DOHH2 (cell line): Measurements from ENCODE around the gene S100A11.

ENCODE experiments used
- H3F3A ChIP-seq: fragments of 200-600 bp; sonication (generic), shearing (Covaris generic); 2 replicates; pipeline ENCODE4 v1.6.0; 2016; ENCODE audit warnings: antibody characterized with exemption, mild to moderate bottlenecking; ENCODE audit not compliant: control insufficient read depth, insufficient read depth
- H3K27ac ChIP-seq: fragments of 200-600 bp; sonication (generic); 2 replicates; pipeline ENCODE4 v1.5.1; 2014; ENCODE audit warnings: low read depth, mild to moderate bottlenecking, low read length, moderate library complexity
- H3K27me3 ChIP-seq: fragments of 200-600 bp; sonication (generic); 2 replicates; pipeline ENCODE4 v1.6.1; 2014; ENCODE audit warnings: mild to moderate bottlenecking, low read length, mixed read lengths; ENCODE audit not compliant: control insufficient read depth
- H3K36me3 ChIP-seq: fragments of 200-600 bp; sonication (generic); 2 replicates; pipeline ENCODE4 v1.6.1; 2014; ENCODE audit warnings: mild to moderate bottlenecking, low read length, moderate library complexity, mixed read lengths; ENCODE audit not compliant: control insufficient read depth
- H3K4me1 ChIP-seq: fragments of 200-600 bp; sonication (generic); 2 replicates; pipeline ENCODE4 v1.6.1; 2014; ENCODE audit warnings: mild to moderate bottlenecking, low read length, mixed read lengths; ENCODE audit not compliant: control insufficient read depth
- H3K4me2 ChIP-seq: fragments of 200-600 bp; sonication (generic); 2 replicates; pipeline ENCODE4 v1.6.0; 2014; ENCODE audit warnings: mild to moderate bottlenecking, low read length, moderate library complexity
- H3K4me3 ChIP-seq: fragments of 200-600 bp; sonication (generic); 2 replicates; pipeline ENCODE4 v1.5.1; 2014; ENCODE audit warnings: mild to moderate bottlenecking, low read length, mixed read lengths
- H3K79me2 ChIP-seq: fragments of 200-600 bp; sonication (generic); 2 replicates; pipeline ENCODE4 v1.6.1; 2014; ENCODE audit warnings: mild to moderate bottlenecking, low read length, mixed read lengths; ENCODE audit not compliant: control insufficient read depth
- H3K9me2 ChIP-seq: fragments of 200-600 bp; sonication (generic); replicated peaks from 2 replicates; pipeline ENCODE4 v1.6.1; 2014; ENCODE audit warnings: mild to moderate bottlenecking, low read length, mixed read lengths; ENCODE audit not compliant: control insufficient read depth
- H3K9me3 ChIP-seq: fragments of 200-600 bp; sonication (generic); 2 replicates; pipeline ENCODE4 v1.6.1; 2014; ENCODE audit warnings: antibody characterized with exemption, low read length, mixed read lengths; ENCODE audit not compliant: control insufficient read depth, insufficient read depth
- H4K20me1 ChIP-seq: fragments of 200-600 bp; sonication (generic); 2 replicates; pipeline ENCODE4 v1.6.0; 2014; ENCODE audit warnings: low read depth, mild to moderate bottlenecking, antibody characterized with exemption, low read length, moderate library complexity; ENCODE audit not compliant: control insufficient read depth, insufficient read depth
- CTCF ChIP-seq: fragments of 200-600 bp; sonication (generic); IDR thresholded peaks from one replicate; pipeline ENCODE4 v1.5.1; 2014; ENCODE audit warnings: antibody characterized with exemption, mild to moderate bottlenecking, low read depth, low read length; ENCODE audit not compliant: poor library complexity, severe bottlenecking
- EZH2phosphoT487 ChIP-seq: fragments of 200-600 bp; sonication (generic); IDR thresholded peaks from 2 replicates; pipeline ENCODE4 v1.6.1; 2017; ENCODE audit warnings: borderline replicate concordance, mild to moderate bottlenecking, antibody characterized with exemption, low read length, moderate library complexity, mixed read lengths

Gene S100A11

DNA sequence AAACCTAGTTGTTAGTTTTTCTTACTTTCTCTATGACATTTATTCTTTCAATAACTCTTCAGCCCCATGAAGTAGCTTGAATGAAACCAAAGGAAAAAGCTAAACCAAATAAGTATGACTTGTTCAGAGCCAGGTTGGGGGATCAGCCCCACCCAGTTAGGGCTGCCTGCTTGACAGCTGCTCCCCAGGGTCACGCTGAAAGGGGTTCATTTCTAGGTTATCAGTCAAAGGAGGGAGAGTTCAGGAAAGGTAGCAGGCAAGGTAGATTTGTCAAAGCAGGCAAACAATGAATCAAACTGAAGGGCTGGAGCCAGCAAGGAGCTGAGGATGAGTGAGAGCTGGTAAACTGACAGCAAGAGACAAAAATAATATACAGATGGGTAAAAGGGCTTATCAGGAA lies 3.1 kb upstream of the S100A11 start:
- no peaks in the 10 kb centered on the region for H3K9me2 ChIP-seq
- no peaks in the 10 kb centered on the region for H3K9me3 ChIP-seq
- no peaks in the 10 kb centered on the region for H4K20me1 ChIP-seq
- peaks cover 23% of the 10 kb centered on the region for H3F3A ChIP-seq
- H3K4me2 ChIP-seq, result no peak overlapping the region
- peaks cover 10% of the 10 kb centered on the region for H3K79me2 ChIP-seq
- no peak overlapping the region for H3K4me3 ChIP-seq
- no peak for TF ChIP-seq EZH2phosphoT487
- no peak for TF ChIP-seq CTCF
- H3K4me1 ChIP-seq, result peaks cover 53% of the 10 kb centered on the region
- H3K27me3 ChIP-seq, result peaks cover 13% of the 10 kb centered on the region; the same call in 1 of the 2 replicates
- peaks cover 3% of the 10 kb centered on the region; the same call in 1 of the 2 replicates for H3K36me3 ChIP-seq
- no peak overlapping the region for H3K27ac ChIP-seq

DNA sequence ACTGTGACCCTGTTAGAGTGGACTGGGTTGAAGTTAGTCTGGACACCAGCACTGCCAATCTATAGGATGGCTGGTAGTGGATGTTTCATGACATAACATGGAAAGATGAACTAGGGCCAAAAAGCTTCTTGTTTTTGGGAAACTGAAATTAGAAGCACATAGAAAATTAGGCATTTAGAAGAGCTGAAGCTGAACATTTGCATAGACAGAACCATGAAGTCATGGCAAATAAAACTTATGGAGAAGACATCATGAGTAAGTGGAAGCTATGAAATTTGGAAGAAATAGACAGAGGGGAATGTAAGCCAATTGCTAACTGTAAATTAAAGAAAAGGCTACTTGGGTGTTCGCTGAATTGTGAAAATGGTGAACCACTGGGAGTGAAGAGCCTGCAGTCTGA lies 2.7 kb upstream of the S100A11 start:
- no peak for TF ChIP-seq CTCF
- TF ChIP-seq EZH2phosphoT487, result no peak

GRCh38 chr1:152038871-152039270 lies 2.1 kb upstream of the S100A11 start:
- Histone ChIP-seq H3K4me3 (no peak overlapping the region), H3K27ac (peak overlapping the region; percentile 46), H3K79me2 (peaks cover 12% of the 10 kb centered on the region), H3K27me3 (peaks cover 13% of the 10 kb centered on the region; the same call in 1 of the 2 replicates), H3K9me2 (no peaks in the 10 kb centered on the region), H3K36me3 (peaks cover 4% of the 10 kb centered on the region), H3K4me2 (no peak overlapping the region), H3F3A (peaks cover 26% of the 10 kb centered on the region), H3K9me3 (no peaks in the 10 kb centered on the region), H3K4me1 (peaks cover 54% of the 10 kb centered on the region), H4K20me1 (no peaks in the 10 kb centered on the region)
- TF ChIP-seq EZH2phosphoT487, result no peak
- TF ChIP-seq CTCF, result no peak

More for the DNA sequence above, 2.7 kb upstream of the S100A11 start:
- Histone ChIP-seq H3K4me3 (no peak overlapping the region), H3K27me3 (peaks cover 13% of the 10 kb centered on the region; the same call in 1 of the 2 replicates), H3K4me1 (peaks cover 53% of the 10 kb centered on the region), H3K9me2 (no peaks in the 10 kb centered on the region), H4K20me1 (no peaks in the 10 kb centered on the region), H3K79me2 (peaks cover 12% of the 10 kb centered on the region), H3K27ac (no peak overlapping the region), H3K4me2 (no peak overlapping the region), H3K9me3 (no peaks in the 10 kb centered on the region), H3K36me3 (peaks cover 3% of the 10 kb centered on the region; the same call in 1 of the 2 replicates), H3F3A (peaks cover 26% of the 10 kb centered on the region)
